Raji (cell line): Measurements from ENCODE around the gene ATAT1.

Experiments used
- POLR2A ChIP-seq: IDR thresholded peaks from 2 replicates; pipeline ENCODE4 v1.6.1; 2011; ENCODE audit warnings: low read depth, low read length, control low read depth; ENCODE audit not compliant: insufficient read depth

The ATAT1 gene

DNA sequence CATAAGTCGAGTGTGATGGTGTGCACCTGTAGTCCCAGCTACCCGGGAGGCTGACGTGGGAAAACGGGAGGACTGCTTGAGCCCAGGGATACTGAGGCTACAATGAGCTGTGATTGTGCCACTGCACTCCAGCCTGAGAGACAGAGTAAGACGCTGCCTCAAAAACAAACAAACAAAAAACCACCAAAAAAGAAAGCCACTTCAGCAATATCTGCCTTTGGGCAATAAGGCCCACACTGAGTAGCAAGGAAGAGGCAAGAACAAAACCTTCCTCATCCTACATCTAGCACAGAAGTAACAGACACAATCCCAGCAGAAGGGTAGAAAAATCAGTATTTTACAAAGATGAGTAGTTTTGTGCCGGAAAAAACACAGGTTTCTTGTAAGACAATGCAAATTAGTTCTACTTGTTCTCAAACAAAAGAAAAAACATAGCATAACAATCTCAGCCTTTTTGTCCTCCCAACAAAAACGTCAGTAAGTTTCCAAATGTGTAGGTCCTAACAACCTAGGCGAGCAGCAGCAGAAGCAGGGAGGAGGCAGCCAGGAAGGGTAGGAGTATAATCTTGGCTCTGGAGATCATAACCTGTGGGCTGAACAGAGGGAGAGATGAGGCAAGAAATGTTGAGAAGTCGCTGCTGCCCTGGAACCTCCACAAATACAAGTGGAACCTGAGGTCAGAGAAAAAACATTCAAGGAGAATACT lies 15.4 kb upstream of the ATAT1 start:
- TF ChIP-seq POLR2A, result no peak

DNA sequence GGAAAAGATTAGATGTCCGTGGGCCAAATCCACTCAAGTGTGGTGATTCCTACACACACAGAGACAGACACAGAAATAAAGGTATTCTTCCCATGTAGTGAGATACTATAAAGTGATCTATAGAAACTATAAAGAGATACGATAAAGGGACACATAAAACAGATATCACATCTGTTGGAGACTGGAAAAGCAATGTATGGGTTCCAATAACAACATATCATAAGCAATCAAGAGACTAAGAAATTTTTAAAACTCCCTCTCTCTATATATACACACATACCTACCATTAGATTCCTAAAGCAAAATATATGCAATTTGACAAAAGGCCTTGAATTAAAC lies 14.8 kb upstream of the ATAT1 start:
- no peak for TF ChIP-seq POLR2A

DNA sequence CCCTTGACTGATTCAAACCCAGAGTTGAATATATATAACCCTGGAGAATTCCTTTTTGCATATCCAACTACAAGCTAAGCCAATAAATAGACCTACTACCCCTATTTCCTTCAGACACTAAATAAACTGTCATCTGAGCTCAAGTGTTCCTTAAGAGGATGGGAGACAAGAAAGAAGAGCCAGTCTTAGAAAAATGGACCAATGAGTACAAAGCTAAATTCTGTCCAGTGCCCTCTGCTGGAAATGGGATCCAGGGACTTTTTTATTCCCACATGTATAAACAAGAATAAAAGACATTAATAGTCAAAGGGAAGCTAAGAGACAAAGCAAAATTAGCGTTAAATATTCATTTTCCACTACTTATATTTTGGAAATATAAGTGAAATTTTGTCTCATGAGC lies 14.5 kb upstream of the ATAT1 start:
- no peak; the same call in 1 of the 2 replicates for TF ChIP-seq POLR2A

DNA sequence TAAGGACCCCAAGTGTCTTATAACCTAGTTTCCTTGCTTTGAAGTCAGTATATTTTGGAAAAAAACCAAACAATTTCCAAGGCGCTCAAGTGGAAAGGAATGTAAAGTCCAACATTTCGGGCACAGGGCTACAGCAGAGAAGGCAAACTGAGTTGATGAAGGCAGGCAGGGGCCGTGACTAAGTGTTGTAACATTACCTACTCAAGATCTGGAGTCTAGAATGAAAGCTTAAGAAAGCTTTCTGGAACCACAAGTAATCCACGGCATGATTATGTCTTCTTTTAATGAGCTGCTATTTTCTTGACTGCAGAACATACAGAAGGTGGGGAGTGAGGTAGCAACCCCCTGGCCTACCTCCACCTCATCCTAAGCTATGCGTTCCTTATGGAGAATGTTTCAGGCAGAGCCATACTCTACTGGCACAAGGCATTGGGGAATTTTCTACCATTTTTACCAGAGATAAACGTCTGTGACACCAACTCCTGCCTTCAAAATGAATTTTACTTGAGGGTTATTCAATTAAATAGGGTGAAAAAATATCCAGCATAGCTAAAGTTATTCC lies 13.9 kb upstream of the ATAT1 start:
- TF ChIP-seq POLR2A, result peak; percentile 33; the same call in 1 of the 2 replicates

DNA sequence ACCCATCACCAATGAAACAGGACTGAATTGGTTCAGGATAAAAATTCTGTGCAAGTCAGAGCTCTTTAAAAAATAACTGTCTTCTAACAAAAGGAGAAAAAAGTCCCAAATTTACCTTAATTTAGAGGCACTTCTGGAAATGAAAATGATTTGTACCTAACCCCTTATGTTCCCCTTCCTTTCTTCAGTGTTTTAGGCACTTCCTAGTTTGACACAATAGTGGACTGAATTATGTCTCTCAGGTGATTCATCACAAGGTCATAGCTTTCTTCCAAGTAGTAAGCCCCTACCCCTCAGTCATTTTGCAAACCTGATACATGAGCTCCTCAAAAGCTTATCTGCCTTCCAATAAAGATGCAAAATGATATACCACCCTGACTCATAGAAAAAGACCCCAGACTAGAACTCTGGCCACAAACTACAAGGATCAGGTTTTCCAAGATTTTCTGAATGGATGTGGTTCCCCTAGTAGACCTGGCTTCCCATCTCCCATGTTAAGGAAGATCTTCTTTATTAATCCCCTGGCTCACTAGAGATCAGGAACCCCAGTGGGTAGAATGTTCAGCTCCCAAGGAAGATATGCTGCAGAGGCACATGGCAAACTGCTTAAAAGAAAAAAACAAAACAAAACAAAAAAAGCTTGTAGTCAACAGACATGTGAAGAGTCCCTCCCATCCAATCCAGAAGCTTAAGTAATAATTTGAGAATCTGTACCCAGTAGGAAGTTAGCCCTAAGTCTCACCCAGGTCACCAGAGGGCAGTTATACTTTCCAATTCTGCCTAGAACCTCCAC lies 13.2 kb upstream of the ATAT1 start:
- TF ChIP-seq POLR2A, result no peak

DNA sequence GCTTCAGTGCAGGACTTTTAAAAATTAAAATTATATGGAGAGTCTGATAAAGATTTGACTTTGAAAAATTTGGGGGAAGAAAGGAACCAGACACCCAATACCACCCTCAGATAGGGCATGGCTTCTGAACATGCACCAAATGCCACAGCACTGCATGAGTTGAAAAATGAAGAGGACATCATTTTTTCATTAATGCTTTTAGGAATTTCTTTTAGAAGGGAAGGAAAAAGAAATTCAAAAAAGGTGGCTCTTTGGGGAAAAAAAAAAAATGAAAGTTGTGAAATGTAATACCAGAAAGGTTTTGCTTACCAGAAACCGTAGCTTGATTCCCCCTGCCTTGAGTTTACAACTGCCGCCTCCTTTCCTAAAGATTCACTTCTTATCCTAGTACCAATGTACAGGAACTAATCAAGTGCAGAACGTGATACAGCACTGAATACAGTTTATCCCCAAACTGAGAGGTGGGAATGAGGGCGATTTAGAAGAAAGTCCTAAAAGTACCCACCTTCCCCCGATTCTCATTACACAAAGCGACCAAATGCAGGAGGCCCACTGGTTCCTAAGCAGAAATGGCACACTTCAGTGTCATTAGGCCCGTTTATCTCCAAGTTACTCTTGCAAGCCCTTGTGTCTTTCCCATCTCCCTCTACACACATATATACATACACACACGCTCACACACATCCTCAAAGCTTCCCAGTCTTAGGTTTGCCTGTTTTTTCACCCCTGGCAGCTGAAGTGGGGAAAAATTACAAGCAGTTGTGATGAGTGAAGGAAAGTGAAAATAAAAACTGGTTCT lies 12.4 kb upstream of the ATAT1 start:
- peak; percentile 34; the same call in 1 of the 2 replicates for TF ChIP-seq POLR2A

DNA sequence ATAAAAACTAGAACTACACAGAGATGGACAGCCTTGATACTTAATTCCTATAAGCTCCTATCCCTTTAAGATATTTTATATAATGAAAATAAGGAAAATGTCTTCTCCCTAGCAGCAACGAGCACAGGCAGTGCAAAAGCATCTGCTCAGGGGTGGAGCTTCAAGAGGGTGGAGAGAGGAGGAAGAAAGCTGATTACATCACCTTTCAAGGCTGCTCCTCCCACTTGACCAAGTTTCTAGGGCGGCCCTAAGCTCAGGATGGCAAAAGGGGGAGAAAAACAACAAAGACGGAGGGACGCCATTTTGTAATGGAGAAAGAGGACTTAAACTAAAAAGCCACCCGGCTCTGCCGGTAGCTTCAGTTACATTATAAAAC lies 11.8 kb upstream of the ATAT1 start:
- peak; percentile 43 for TF ChIP-seq POLR2A

DNA sequence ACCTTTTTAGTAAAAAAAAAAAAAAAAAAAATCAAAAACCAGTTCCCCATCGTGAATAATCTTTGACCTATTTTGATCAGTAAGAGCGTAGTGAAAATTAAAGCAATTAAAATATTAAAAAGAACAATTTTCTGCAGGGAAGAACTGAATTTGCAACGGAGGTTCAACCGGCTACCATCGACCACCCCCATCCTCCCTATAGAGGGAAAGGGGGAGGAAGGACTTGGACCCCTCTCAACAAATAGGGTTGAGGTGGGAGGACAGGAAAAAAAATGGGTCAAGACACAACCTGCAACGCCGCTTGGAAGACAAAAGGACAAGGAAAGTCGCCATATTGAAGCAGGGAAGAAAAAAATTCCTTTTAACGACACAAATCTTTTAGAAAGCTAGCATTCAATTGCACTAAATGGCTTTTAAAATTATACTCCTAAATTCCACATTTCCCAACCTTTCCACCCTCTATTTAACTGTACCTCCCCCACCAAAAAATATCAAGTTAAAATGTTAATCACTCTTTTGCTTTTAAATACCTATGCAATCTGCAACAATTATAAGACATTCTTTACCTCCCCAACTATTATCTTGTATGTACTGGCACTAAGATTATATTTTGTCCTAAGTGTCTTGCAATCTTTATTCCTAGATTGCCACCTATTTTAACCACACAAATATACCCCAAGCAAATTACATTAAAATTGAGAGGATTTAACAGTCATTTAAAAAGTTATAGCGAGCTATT lies 11.3 kb upstream of the ATAT1 start:
- peak; percentile 71 for TF ChIP-seq POLR2A

DNA sequence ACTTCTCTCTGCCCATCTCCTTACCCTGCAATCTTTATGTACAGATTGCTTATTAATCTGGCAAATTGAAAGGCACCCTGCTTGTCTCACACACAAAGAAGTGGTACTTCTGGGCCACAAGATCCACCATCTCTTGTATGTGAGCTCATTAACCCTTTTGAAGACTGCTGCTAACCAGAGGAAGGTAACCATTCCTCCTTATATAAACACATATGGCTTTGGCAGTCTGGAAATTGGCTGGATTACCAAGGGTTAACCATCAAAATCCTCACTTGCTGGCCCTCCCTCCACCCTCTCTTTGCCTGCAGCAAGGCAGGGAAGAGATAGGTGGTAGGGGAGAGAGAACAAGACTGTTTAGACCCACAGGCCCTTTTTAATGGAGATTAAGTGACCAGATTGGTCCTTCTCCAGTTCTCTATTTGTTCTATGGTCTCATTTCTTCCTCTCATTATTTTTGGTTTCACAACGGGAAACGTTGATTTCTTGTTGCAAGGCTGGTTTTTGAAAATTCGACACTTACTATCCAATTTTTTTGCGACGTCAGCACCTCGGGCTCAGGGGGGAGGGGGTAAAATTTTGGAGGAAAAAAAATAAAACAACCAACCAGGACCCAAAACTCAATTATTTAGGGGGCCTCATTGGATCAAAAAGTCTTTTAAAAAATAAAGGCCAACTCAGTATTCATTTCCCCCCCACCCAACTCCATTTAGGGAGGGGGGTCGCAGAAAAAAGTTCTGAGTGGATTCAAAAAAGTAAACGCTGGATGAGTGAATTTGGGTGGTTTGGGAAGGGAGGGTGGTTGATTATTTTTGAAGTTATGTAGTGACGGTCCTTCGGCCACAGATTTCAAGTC lies 10.5 kb upstream of the ATAT1 start:
- TF ChIP-seq POLR2A, result peak; percentile 43; the same call in 1 of the 2 replicates

DNA sequence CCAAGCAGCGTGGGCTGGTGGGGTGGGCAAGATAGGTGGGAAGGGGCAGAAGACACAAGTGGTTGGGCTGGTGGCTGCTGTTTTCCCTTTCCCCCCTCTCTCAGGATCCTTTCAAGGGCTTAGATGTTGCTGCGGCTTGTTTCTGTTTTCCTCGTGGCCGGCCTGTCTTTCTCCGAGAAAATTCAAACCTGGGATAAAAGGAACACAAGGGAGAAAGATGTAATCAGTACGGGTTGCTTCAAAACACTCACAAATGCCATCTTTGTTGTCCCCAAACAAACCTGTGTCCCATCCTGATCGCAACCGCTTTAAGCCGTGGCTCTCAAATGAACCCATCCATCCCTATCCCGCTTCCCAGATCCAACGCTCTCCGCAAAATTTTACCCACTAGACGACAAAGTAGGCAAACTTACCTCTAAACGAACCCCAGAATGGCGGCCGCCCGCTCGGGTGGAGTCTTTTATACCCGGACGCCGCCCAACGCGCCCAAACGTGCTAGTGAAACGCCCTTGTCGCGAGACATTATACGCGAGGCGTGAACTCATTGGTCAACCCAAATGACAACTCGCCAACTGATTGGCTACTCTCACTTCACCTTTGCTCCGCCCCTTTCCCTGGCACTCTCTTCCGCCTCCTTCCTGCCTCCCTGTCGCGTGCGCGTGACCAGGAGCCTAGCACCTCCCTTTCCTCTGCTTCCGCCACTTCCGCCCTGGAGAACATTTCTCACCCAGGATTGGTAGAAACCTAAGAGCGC lies 9.7 kb upstream of the ATAT1 start, which contains the start of gene PPP1R10:
Gene PPP1R10 (minus strand): TSS at position 433 of the 754 bp plus-strand sequence. CDS start 7,299 bp downstream, outside the sequence.
- peak; percentile 98 for TF ChIP-seq POLR2A

DNA sequence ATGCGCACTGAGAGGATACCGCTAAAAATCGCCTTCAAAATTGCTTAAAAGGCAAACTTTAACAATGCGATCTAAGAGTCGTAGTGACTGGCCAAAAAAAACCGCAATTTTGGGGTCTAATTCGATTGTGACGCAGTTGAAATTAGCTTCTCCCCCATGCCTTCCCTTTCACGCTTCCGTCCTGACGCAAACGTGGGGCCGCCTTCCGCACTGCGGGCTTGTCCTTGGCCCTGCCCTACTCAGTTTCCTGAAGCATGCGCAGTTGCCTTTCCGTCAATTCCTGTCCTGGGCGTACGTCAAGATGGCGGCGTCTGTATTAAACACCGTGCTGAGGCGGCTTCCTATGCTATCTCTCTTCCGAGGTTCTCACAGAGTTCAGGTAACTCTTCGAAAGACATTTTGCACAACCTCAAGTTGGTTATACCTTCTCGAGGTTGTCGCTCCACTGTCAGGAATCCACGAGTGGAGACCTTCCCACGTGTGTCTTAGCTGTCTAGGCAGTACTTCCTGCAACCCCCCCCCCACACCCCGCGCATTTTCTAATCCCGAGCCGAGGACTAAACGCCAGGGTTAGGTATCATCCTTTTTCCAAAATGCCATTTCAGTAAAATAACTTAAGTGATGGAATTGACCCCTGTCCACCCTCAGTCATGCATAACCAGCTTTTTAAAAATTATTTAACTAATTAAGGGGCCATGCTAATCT lies 9.0 kb upstream of the ATAT1 start, which contains the start of gene MRPS18B:
Gene MRPS18B (plus strand): TSS at position 276 of the 705 bp plus-strand sequence. CDS start 26 bp downstream, at position 302.
- TF ChIP-seq POLR2A, result peak; percentile 94

DNA sequence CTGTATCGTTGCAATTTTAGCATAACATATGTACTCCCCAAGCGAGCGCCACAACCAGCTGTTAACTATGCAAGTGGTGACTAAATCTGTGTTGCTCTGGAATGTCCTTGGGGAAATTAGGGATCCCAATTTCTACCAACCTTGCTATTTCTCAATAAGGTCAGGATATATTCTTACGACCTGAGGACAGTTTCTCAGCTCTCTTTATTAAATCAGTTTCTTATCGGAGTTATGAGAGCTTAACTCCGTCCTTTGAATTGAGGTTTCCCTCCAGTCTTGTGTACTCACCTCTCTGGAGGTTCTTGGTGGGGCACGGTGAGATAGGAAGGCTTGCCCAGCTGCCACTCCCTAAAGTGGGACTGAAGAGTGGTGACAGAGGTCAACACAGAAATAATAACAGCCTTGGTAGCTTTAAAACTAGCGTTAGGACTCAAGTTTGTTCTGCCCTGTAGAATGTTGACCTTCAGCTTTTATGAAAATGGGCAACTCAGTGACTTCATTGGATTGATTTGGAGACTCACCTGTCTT lies 8.3 kb upstream of the ATAT1 start:
- TF ChIP-seq POLR2A, result no peak
